HEK293 (cell line): Measurements from ENCODE around the gene RTP5.

Experiments
- CTCF ChIA-PET: fragments of 350-600 bp; formaldehyde crosslinking; extraction: SDS; loops from one replicate; lab custom pipeline; 2021; ENCODE audit warnings: antibody characterized with exemption; lab: Yijun Ruan, JAX
- POLR2A ChIA-PET: fragments of 300-600 bp; formaldehyde crosslinking; extraction: SDS; loops from one replicate; lab custom pipeline; 2020; ENCODE audit warnings: antibody characterized with exemption, inconsistent platforms; lab: Yijun Ruan, JAX
- H3K27ac ChIP-seq: fragments of 200-500 bp; sonication (Bioruptor generic); 2 replicates; pipeline ENCODE4 v1.5.1; 2014; ENCODE audit warnings: low read depth, low read length, control low read depth, inconsistent platforms; ENCODE audit errors: extremely low read depth
- H3K36me3 ChIP-seq, 2 experiments: fragments of 200-500 bp in 1 of 2; sonication (Bioruptor generic) in 1 of 2; 1 replicate in 1 of 2; 2 replicates in 1 of 2; pipeline ENCODE4 v1.5.1; 2014 to 2017; ENCODE audit warnings: inconsistent platforms in 2 of 2, low read length in 2 of 2; ENCODE audit not compliant: control insufficient read depth in 2 of 2, insufficient read depth in 1 of 2
- H3K4me1 ChIP-seq: fragments of 200-500 bp; sonication (Bioruptor generic); 2 replicates; pipeline ENCODE4 v1.5.1; 2014; ENCODE audit warnings: mild to moderate bottlenecking, low read length, inconsistent platforms; ENCODE audit not compliant: control insufficient read depth, insufficient read depth
- H3K4me3 ChIP-seq: 2 replicates; pipeline ENCODE4 v1.5.1; 2011; ENCODE audit warnings: low read depth, mild to moderate bottlenecking, control low read depth, low read length, moderate library complexity
- H3K9me3 ChIP-seq: fragments of 200-500 bp; sonication (Bioruptor generic); 2 replicates; pipeline ENCODE4 v1.5.1; 2014; ENCODE audit warnings: low read depth, low read length, inconsistent platforms; ENCODE audit not compliant: control insufficient read depth, insufficient read depth
- HOXD13 ChIP-seq: sonication (generic); formaldehyde crosslinking; IDR thresholded peaks from 2 replicates; pipeline ENCODE4 v1.8.0; 2022; ENCODE audit warnings: missing genetic modification reagents, borderline replicate concordance
- OSR2 ChIP-seq: fragments of 450-650 bp; formaldehyde crosslinking; IDR thresholded peaks from 2 replicates; pipeline ENCODE4 v1.5.1; 2016; ENCODE audit warnings: missing biosample characterization, missing genetic modification characterization
- SP2 ChIP-seq: fragments of 450-650 bp; formaldehyde crosslinking; IDR thresholded peaks from 2 replicates; pipeline ENCODE4 v1.5.1; 2016; ENCODE audit warnings: missing biosample characterization, missing genetic modification characterization
- YY2 ChIP-seq: fragments of 450-650 bp; formaldehyde crosslinking; IDR thresholded peaks from 2 replicates; pipeline ENCODE4 v1.5.1; 2016; ENCODE audit warnings: missing biosample characterization, missing genetic modification characterization
- ZBTB20 ChIP-seq: fragments of 450-650 bp; formaldehyde crosslinking; IDR thresholded peaks from 2 replicates; pipeline ENCODE4 v1.5.1; 2016; ENCODE audit warnings: missing biosample characterization, missing genetic modification characterization
- ZBTB7A ChIP-seq: fragments of 450-650 bp; formaldehyde crosslinking; IDR thresholded peaks from 2 replicates; pipeline ENCODE4 v1.5.1; 2016; ENCODE audit warnings: low read depth, missing biosample characterization, missing genetic modification characterization
- ZNF146 ChIP-seq: fragments of 450-650 bp; formaldehyde crosslinking; IDR thresholded peaks from 2 replicates; pipeline ENCODE4 v1.5.1; 2016; ENCODE audit warnings: missing biosample characterization, missing genetic modification characterization
- ZNF148 ChIP-seq: fragments of 450-650 bp; formaldehyde crosslinking; IDR thresholded peaks from 2 replicates; pipeline ENCODE4 v1.5.0; 2017; ENCODE audit warnings: missing biosample characterization, missing genetic modification characterization, borderline replicate concordance
- ZNF155 ChIP-seq: fragments of 450-650 bp; formaldehyde crosslinking; IDR thresholded peaks from 2 replicates; pipeline ENCODE4 v1.5.1; 2016; ENCODE audit warnings: missing biosample characterization, missing genetic modification characterization
- ZNF2 ChIP-seq: fragments of 450-650 bp; formaldehyde crosslinking; IDR thresholded peaks from 2 replicates; pipeline ENCODE4 v1.5.1; 2016; ENCODE audit warnings: missing biosample characterization, missing genetic modification characterization
- ZNF202 ChIP-seq: fragments of 450-650 bp; formaldehyde crosslinking; IDR thresholded peaks from 2 replicates; pipeline ENCODE4 v1.5.1; 2016; ENCODE audit warnings: missing biosample characterization, missing genetic modification characterization, borderline replicate concordance
- ZNF221 ChIP-seq: fragments of 450-650 bp; formaldehyde crosslinking; IDR thresholded peaks from 2 replicates; pipeline ENCODE4 v1.5.1; 2017; ENCODE audit warnings: missing biosample characterization, missing genetic modification characterization, borderline replicate concordance
- ZNF23 ChIP-seq: fragments of 450-650 bp; formaldehyde crosslinking; IDR thresholded peaks from 2 replicates; pipeline ENCODE4 v1.5.1; 2016; ENCODE audit warnings: missing biosample characterization, missing genetic modification characterization, borderline replicate concordance
- ZNF366 ChIP-seq: fragments of 450-650 bp; formaldehyde crosslinking; conservative IDR thresholded peaks from 2 replicates; pipeline ENCODE4 v1.5.1; 2016; ENCODE audit warnings: missing biosample characterization, missing genetic modification characterization
- ZNF404 ChIP-seq: fragments of 450-650 bp; formaldehyde crosslinking; IDR thresholded peaks from 2 replicates; pipeline ENCODE4 v1.5.1; 2017; ENCODE audit warnings: missing biosample characterization, missing genetic modification characterization
- ZNF529 ChIP-seq: fragments of 450-650 bp; formaldehyde crosslinking; IDR thresholded peaks from 2 replicates; pipeline ENCODE4 v1.5.1; 2017; ENCODE audit warnings: missing genetic modification characterization, missing biosample characterization; ENCODE audit not compliant: insufficient replicate concordance
- ZNF530 ChIP-seq: fragments of 450-650 bp; formaldehyde crosslinking; IDR thresholded peaks from 2 replicates; pipeline ENCODE4 v1.5.1; 2016; ENCODE audit warnings: low read depth, missing biosample characterization, missing genetic modification characterization
- ZNF549 ChIP-seq: fragments of 450-650 bp; IDR thresholded peaks from 2 replicates; pipeline ENCODE4 v1.5.1; 2018; ENCODE audit warnings: missing biosample characterization, missing genetic modification characterization, mild to moderate bottlenecking, inconsistent platforms, moderate library complexity
- ZNF558 ChIP-seq: fragments of 450-650 bp; formaldehyde crosslinking; IDR thresholded peaks from 2 replicates; pipeline ENCODE4 v1.5.1; 2016; ENCODE audit warnings: missing biosample characterization, missing genetic modification characterization
- ZNF585B ChIP-seq: fragments of 450-650 bp; formaldehyde crosslinking; IDR thresholded peaks from 2 replicates; pipeline ENCODE4 v1.5.1; 2016; ENCODE audit warnings: missing biosample characterization, missing genetic modification characterization
- ZNF610 ChIP-seq: fragments of 450-650 bp; formaldehyde crosslinking; IDR thresholded peaks from 2 replicates; pipeline ENCODE4 v1.5.1; 2016; ENCODE audit warnings: missing biosample characterization, missing genetic modification characterization, borderline replicate concordance
- ZNF645 ChIP-seq: fragments of 450-650 bp; formaldehyde crosslinking; IDR thresholded peaks from 2 replicates; pipeline ENCODE4; 2016; ENCODE audit warnings: missing biosample characterization, missing genetic modification characterization
- ZNF76 ChIP-seq: fragments of 450-650 bp; formaldehyde crosslinking; IDR thresholded peaks from 2 replicates; pipeline ENCODE4; 2016; ENCODE audit warnings: low read depth, missing biosample characterization, missing genetic modification characterization, borderline replicate concordance
- ZNF785 ChIP-seq: fragments of 450-650 bp; formaldehyde crosslinking; IDR thresholded peaks from 2 replicates; pipeline ENCODE4 v1.5.1; 2016; ENCODE audit warnings: missing biosample characterization, missing genetic modification characterization
- ZNF791 ChIP-seq: fragments of 450-650 bp; formaldehyde crosslinking; IDR thresholded peaks from 2 replicates; pipeline ENCODE4 v1.5.1; 2016; ENCODE audit warnings: missing biosample characterization, missing genetic modification characterization
- TF ChIP-seq, protein P1 (sequence below): fragments of 450-650 bp; formaldehyde crosslinking; IDR thresholded peaks from 2 replicates; pipeline ENCODE4 v1.5.1; 2017; ENCODE audit warnings: missing biosample characterization, mild to moderate bottlenecking, missing genetic modification characterization, moderate library complexity

RTP5 gene

DNA sequence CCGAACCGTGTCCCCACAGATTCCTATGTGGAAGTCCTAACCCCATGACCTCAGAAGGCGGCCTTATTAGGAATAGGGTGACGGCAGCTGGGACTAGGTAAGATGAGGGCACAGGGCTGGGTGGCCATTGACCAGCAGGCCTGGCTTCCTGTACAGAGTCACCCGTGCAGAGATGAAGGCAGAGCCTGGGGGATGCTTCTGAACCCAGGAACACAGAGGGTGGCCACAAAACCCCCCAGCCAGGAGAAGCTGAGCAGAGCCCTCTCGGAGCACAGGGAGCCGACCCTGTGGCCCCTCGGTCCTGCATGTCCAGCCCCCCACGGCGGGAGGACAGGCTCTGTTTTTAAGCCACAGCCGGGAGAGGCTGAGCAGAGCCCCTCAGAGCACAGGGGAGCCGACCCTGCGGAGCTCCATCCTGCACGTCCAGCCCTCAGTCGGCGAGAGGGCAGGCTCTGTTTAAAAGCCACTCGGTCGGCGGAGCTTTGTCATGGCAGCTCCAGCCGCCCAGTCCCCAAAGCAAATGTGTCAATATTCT is 13.6 kb upstream of the RTP5 start:
- TF ChIP-seq ZNF146 (no peak), ZNF645 (no peak), ZNF558 (tag by site-specific recombination) (no peak), OSR2 (no peak), ZNF366 (no peak), ZNF549 (no peak), ZNF785 (tag by site-specific recombination) (no peak), ZNF791 (tag by site-specific recombination) (no peak), ZNF221 (tag by site-specific recombination) (no peak), ZNF530 (no peak), HOXD13 (CRISPR knock-in tag) (no peak), ZNF202 (no peak), ZNF155 (tag by site-specific recombination) (no peak), SP2 (tag by site-specific recombination) (no peak), ZNF585B (tag by site-specific recombination) (no peak), ZNF610 (tag by site-specific recombination) (no peak)
- TF ChIP-seq, all 188 proteins: peak for 0
- Histone ChIP-seq H3K27ac (no peak overlapping the region), H3K9me3 (no peaks in the 10 kb centered on the region), H3K4me1 (no peaks in the 10 kb centered on the region), H3K4me3 (no peak overlapping the region), H3K36me3 (no peaks in the 10 kb centered on the region)
- CTCF ChIA-PET = no interaction called here
- POLR2A ChIA-PET = no interaction called here

DNA sequence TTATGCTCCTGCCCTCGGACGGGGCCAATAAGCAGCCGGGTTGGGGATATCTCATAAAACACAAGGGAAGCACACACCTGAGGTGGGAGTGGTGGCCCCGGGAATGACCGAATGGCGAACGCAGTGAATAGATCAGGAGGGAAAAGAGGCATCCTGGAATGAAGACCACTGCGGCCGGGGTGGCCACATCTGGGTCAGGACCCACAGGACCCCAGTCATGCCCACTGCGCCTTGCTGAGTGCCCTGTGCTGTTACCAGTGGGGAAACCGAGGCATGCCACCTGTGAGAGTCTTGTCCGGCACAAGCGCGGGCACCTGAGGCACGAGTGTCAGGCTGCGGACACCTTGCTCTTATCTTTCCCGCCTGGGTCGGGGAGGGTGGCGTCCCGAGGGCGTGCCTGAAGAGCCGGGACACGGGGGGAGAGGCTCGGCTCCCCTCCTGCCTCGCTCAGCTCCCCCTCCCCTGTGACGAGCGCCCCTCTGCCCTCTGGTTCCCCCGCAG is 12.4 kb upstream of the RTP5 start:
- H3K9me3 ChIP-seq = no peaks in the 10 kb centered on the region
- H3K4me3 ChIP-seq = no peak overlapping the region
- CTCF ChIA-PET = no interaction called here
- TF ChIP-seq ZNF76 (tag by site-specific recombination) (no peak), ZBTB7A (tag by site-specific recombination) (no peak), ZNF23 (tag by site-specific recombination) (no peak), YY2 (tag by site-specific recombination) (no peak), ZNF2 (tag by site-specific recombination) (no peak), ZBTB20 (no peak), ZNF148 (tag by site-specific recombination) (no peak), ZNF366 (no peak), ZNF404 (tag by site-specific recombination) (no peak), ZNF529 (tag by site-specific recombination) (no peak), ZNF645 (no peak)
- TF ChIP-seq, protein P1, sequence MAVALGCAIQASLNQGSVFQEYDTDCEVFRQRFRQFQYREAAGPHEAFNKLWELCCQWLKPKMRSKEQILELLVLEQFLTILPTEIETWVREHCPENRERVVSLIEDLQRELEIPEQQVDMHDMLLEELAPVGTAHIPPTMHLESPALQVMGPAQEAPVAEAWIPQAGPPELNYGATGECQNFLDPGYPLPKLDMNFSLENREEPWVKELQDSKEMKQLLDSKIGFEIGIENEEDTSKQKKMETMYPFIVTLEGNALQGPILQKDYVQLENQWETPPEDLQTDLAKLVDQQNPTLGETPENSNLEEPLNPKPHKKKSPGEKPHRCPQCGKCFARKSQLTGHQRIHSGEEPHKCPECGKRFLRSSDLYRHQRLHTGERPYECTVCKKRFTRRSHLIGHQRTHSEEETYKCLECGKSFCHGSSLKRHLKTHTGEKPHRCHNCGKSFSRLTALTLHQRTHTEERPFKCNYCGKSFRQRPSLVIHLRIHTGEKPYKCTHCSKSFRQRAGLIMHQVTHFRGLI (tag by site-specific recombination) = no peak
- H3K27ac ChIP-seq = no peak overlapping the region
- no peaks in the 10 kb centered on the region for H3K4me1 ChIP-seq
- POLR2A ChIA-PET = no interaction called here
- no peaks in the 10 kb centered on the region for H3K36me3 ChIP-seq
